ENCODE results near the gene ACVRL1.

The ACVRL1 gene

DNA sequence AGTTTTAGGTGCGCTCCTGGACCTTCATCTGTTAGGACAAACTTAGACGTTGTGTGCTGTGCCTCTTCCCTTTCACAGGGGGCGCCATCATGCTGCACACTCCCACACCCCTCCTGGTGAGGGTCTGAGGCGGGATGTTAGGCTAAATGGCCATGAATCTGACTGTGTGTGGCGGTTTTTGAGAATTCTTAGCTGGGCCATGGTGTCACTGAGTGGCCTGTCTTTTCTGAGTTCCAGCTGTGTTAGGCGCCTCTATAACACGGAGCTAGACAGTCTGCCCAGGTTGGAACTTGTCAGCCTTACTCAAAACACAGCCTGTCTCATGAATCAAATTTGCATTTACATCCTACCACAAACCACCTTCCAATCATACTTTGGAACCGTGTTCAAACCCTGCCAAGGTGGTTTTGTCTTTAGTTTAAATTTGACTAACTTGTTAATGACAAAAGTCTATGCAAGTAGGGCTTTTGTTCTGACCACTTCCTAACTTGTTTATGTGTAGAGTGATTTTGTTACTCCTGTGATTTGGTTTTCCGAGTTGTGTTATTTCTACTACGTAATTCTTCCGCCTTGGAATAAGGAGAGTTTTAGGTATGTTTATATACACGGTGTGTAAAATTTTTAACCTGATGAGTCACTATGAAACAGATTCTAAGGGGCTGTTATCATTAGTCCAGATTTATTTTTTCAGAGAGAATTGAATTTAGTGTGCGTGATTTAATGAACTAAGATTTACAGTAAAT, 63.8 kb downstream of the ACVRL1 start:
- no peak for DNase-seq

DNA sequence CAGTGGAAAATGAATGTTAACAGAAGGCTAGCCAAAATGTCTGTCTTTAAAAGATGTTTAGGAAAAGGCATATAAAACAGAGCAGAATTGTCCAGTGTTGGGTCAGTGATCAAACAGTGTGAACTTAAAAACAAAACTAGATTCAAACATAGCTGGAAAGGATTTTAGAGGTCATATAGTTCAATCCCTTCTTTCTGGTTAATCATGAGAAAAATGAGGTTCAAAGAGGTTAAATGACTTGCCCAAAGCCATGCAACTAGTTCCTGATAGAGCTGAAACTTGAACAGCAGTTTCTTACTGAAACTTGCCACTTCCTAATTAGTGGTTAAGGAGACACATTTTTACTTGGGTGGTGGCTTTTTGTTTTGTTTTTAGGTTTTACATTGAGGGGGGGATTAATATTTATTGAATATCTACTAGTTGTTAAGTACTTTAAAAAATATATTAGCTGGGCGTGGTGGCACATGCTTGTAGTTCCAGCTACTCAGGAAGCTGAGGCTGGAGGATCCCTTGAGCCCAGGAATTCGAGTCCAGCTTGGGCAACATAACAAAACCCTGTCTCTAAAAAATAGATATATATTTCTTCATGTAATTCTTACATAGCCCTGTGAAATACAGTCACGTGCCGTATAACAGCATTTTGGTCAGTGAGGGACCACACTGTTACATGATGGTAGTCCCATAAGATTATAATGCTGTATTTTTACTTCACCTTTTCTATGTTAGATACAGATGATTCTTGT, 64.5 kb downstream of the ACVRL1 start:
- no peak for DNase-seq

GRCh38 chr12:51972422-51972812, 65.1 kb downstream of the ACVRL1 start:
- no peak for DNase-seq

DNA sequence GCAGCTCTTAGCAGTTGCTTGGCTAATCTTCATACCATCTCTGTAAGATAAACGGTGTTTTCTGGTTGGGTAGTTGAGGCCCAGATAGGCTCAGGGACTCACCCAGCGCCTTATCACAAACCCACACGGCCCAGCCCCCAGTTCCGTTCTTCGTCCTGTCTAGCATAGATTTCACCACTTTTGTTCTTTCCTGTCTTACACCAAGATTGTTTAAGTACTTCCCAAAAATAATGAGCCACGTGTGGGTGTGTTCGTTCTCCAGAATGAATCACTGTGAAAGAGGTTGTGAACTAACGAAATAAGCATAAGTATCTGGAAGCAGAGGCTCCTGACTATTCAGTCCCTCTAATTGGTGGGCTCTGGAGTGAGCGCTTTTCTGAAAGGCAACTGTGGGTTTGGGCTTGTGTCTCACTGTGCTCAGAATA, 65.6 kb downstream of the ACVRL1 start:
- DNase-seq: no peak

Measured in midbrain (tissue), 1 donor.